HG03103 (cell line): Measurements from ENCODE around the gene PHF21A.
A peak's percentile ranks its signal among the peaks of the same experiment; 100 is the strongest.
"Not testable (repeated sequence)": the region's sequence is repeated elsewhere in the genome, so short reads cannot be mapped to it uniquely, and the experiment has no call there.

Source experiments
- ATAC-seq: cut with Tn5 transposase; IDR thresholded peaks from one replicate; pipeline ENCODE4 v1.9.1; 2021; ENCODE audit warnings: low read depth; ENCODE audit not compliant: unreplicated experiment

PHF21A gene

GRCh38 chr11:45910623-45911022 is 210.6 kb downstream of the PHF21A start:
- ATAC-seq, result no peak

GRCh38 chr11:45909594-45910475 is 211.4 kb downstream of the PHF21A start:
- ATAC-seq, result no peak

- ATAC-seq, result no peak
These were observed 213.3 kb downstream of the PHF21A start for GRCh38 chr11:45907911-45908370.

- ATAC-seq, result no peak
These were observed 214.2 kb downstream of the PHF21A start, which contains the start of gene FREY1 for GRCh38 chr11:45906965-45907611. Gene FREY1, minus strand, starts transcription at chr11:45907271. Its CDS starts 26 bp downstream, at chr11:45907245.

DNA sequence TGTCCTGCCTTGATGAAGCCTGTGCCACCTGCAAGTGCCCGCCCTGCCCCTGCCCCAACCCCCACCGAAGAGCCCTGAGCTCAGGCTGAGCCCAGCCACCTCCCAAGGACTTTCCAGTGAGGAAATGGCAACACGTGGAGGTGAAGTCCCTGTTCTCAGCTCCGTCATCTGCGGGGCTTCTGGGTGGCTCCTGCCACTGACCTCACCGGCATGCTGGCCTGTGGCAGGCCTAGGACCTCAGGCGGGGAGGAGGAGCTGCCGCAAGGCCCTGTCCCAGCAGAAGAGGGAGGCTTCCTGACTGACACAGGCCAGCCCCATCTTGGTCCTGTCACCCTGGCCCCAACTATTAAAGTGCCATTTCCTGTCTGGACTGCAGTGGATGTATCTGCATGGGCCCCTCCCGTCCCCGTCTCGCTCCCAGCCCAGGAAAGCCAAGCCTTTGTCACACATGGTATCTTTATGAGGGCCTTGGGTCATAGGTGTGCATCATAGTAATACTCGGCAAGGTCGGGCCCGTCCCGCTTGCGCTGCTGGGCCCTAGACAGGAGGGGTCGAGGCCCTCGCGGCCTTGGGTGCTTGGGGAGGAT is 215.1 kb downstream of the PHF21A start:
- no peak for ATAC-seq

- ATAC-seq, result not testable (repeated sequence)
These were observed 215.7 kb downstream of the PHF21A start for GRCh38 chr11:45905576-45905975.

DNA sequence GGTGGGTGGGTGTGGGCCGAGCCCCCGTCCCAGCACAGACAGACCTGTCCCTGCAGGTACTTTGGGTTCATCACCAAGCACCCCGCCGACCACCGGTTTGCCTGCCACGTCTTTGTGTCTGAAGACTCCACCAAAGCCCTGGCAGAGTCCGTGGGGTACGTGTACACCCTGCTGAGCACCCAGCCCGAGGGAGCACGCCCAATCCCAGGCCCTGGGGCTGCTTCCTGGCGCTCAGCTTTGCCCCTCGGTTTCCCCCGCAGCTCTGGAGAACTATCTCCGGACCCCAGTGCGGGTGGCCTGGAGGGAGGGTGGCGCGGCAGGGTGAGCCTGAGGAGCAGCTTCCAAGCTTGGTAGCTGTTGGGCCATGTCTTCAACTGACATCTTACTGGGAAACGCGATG is 216.2 kb downstream of the PHF21A start:
- ATAC-seq, result no peak

DNA sequence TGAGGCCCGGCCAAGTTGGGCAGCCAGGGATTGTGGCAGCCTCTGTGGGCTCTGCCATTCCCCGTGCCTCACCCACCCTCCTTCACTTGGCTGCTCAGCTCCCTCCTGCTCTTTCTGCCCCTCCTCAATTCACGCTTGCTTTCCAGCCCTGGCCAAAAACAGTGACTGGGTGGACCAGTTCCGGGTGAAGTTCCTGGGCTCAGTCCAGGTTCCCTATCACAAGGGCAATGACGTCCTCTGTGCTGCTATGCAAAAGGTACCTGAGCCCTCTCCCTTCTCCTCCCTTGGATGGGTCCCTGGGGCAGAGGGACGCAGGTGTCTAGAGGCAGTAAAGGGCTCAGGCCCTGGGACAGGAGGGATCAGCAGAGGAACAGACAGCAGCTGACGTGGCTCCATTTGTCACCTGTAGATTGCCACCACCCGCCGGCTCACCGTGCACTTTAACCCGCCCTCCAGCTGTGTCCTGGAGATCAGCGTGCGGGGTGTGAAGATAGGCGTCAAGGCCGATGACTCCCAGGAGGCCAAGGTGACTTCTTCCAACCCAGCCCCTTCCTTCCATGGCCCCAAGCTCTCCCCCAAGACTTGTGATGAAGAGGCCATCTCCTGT is 216.8 kb downstream of the PHF21A start:
- ATAC-seq, result no peak

DNA sequence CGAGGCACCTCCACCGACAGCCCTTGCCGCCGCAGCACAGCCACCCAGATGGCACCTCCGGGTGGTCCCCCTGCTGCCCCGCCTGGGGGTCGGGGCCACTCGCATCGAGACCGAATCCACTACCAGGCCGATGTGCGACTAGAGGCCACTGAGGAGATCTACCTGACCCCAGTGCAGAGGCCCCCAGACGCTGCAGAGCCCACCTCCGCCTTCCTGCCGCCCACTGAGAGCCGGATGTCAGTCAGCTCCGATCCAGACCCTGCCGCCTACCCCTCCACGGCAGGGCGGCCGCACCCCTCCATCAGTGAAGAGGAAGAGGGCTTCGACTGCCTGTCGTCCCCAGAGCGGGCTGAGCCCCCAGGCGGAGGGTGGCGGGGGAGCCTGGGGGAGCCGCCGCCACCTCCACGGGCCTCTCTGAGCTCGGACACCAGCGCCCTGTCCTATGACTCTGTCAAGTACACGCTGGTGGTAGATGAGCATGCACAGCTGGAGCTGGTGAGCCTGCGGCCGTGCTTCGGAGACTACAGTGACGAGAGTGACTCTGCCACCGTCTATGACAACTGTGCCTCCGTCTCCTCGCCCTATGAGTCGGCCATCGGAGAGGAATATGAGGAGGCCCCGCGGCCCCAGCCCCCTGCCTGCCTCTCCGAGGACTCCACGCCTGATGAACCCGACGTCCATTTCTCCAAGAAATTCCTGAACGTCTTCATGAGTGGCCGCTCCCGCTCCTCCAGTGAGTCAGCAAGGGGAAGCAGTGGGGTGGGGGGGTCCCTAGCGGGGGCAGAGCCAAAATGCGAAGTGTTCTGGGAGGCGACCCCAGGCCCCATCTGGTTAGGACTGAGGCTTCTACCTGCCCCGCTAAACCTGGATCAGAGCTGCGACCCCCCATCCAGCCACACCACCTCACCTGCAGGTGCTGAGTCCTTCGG is 218.5 kb downstream of the PHF21A start:
- no peak for ATAC-seq

- ATAC-seq, result no peak
These were observed 219.6 kb downstream of the PHF21A start for GRCh38 chr11:45901626-45902025.

GRCh38 chr11:45900916-45901617 is 220.2 kb downstream of the PHF21A start:
- ATAC-seq, result no peak

DNA sequence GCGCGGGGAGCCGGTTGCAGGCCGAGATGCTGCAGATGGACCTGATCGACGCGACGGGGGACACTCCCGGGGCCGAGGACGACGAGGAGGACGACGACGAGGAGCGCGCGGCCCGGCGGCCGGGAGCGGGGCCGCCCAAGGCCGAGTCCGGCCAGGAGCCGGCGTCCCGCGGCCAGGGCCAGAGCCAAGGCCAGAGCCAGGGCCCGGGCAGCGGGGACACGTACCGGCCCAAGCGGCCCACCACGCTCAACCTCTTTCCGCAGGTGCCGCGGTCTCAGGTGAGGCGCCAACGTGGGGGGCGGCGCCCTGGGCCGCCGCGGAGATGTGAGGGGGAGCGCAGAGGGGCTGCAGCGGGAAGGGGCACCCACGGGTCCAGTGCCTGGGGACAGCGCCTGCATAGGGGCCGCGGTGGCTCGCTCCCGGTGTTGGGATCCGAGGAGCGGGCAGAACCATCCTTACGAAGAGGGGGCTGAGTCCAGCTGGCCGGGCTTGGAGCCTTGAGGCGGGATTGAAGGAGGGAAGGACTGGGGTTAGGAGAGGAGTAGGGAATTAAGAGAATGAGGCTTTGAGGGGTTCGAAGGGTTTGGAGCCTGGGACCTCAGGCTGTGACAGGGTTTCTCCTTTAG is 221.0 kb downstream of the PHF21A start:
- not testable (repeated sequence) for ATAC-seq

DNA sequence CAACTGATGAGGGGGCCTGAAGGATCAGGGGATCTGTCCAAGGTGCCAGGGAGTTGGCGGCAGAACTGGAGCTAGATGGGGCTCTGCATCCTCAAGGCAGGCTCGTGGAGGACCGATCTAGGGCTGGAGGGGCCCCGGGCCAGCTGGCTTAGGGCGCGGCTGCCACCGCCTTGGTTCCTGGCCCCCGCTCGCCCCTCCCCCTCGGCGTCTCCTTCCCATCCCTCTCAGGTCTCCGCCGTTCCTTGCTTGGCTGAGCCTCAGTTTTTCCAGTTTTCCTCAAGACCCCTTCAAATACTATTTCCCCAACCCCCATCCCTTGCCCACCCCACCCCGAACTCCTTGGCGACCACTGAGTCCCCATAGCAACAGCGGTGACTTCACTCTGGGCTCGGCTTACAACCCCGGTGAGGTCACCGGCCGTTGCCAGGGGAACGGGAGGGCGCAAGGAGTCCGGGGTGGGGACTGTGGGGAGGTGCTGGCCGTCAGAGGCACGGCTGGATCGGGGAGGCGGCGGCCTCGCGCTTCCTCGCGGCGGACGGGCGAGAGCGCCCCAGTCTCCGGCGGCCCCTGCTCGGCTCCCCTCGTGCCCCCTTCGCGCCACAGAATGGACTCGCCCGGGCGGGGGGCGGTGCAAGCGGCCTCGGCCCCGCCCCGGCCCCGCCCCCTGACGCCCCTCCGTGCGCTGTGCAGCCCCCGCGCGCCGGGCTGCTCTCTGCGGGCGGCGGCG is 221.6 kb downstream of the PHF21A start:
- ATAC-seq, result peak; percentile 58

- no peak for ATAC-seq
These were observed 222.2 kb downstream of the PHF21A start for GRCh38 chr11:45899086-45899447.

DNA sequence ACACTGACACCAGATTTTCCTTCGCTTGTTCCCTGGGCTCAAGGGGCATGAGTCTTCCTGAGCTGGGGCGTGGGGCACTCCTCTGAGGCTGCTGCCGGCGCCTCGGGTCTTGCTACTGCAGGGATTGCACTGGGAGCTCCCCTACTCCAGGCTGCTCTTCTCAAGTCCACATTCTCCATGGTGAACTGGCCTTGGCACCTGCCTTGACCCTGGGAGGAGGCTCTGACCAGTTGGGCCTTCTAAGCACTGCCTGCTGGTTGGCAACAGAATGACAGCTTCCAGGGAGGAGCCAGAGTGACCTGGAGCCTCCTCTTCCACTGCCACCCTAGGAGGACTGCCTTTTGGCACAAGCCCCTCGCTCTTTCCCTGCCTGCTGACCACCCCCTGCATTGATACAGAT is 223.7 kb downstream of the PHF21A start:
- ATAC-seq, result no peak

- ATAC-seq, result no peak
These were observed 224.8 kb downstream of the PHF21A start for GRCh38 chr11:45896422-45896984.

DNA sequence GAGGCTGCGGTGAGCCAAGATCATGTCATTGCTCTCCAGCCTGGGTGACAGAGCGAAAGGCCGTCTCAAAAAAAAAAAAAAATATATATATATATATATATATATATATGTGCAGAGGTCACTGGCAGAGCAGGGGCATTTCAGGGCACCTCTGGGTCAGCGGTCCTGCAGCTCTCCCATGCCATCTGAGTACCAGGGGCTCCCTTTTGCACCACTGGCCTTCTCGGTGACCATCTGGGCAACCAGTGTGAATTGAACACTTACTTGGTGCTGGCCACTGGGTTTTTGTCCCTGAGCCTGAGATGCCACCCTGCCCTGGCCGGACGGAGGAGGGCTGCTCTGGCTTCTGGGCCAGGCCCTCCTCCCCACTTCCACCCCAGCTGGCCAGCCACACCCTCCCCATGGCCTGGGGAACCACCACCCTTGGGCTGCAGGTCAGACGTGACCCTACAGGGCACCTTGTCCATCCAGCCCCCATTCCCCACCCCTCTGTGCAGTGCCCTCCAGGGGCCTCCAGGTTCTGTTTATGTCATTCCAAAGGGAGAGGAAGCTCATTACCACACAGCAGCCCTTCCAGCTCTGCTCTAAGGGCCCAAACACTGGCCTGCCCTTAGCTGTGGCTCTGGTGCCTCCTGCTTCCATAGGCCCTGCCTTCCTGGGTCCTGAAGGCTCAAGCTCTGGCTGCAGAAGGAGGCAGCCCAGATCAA is 225.5 kb downstream of the PHF21A start:
- ATAC-seq, result no peak
